ENCODE measurements around the gene SDK1.

GRCh38 chr7:4174451-4174850, 873.4 kb downstream of the SDK1 start:
- TF ChIP-seq POLR2AphosphoS5 (IDR thresholded peaks at IDR 0.05; ENCODE audit: low read depth) (no peak), CTCF (conservative IDR thresholded peaks at IDR 0.05; ENCODE audit: low read depth in 2 of 2) (no peak), ETS1 (IDR thresholded peaks at IDR 0.05) (no peak), EZH2 (IDR thresholded peaks at IDR 0.05; ENCODE audit: low read depth, unreplicated experiment) (no peak), REST (IDR thresholded peaks at IDR 0.05; ENCODE audit: unreplicated experiment) (no peak), EZH2phosphoT487 (IDR thresholded peaks at IDR 0.05; ENCODE audit: unreplicated experiment) (no peak), JUNB (IDR thresholded peaks at IDR 0.05; ENCODE audit: unreplicated experiment) (no peak), NANOG (IDR thresholded peaks at IDR 0.05; ENCODE audit: borderline replicate concordance) (no peak)

Measured in GM23338 (cell line).